ENCODE data around the gene SHISAL2A.

DNA sequence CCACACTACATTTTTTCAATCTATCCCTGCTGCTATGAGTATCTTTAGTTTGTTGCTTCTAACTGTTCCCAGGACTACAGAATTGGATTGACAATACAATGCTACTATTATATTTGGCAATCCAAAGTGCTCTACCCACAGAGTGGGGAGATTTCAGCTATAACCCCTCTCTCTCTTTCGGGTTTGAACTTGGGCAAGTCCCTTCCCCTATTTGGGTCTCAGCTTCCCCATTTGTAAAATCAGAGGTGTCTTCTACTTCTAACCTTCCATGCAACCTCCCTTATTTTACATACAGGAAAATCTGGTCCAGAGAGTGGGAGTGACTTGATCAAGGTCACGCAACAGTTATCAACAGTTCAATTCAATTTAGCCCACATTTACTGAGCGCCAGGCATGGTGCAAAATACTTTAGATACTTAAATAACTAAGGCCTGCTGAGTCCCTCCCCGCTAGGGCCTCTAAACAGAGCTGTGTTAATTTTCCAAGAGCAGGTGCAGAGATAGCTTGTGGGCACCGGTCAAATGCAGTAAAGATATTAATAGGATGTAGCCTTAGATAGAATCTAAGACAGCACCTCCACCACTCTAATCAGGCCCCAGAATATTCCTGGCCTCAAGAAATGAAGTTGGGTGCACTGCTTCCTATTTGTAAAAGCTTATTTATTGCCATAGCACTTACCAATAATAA, 40.2 kb upstream of the SHISAL2A start:
- TF ChIP-seq, protein P1, sequence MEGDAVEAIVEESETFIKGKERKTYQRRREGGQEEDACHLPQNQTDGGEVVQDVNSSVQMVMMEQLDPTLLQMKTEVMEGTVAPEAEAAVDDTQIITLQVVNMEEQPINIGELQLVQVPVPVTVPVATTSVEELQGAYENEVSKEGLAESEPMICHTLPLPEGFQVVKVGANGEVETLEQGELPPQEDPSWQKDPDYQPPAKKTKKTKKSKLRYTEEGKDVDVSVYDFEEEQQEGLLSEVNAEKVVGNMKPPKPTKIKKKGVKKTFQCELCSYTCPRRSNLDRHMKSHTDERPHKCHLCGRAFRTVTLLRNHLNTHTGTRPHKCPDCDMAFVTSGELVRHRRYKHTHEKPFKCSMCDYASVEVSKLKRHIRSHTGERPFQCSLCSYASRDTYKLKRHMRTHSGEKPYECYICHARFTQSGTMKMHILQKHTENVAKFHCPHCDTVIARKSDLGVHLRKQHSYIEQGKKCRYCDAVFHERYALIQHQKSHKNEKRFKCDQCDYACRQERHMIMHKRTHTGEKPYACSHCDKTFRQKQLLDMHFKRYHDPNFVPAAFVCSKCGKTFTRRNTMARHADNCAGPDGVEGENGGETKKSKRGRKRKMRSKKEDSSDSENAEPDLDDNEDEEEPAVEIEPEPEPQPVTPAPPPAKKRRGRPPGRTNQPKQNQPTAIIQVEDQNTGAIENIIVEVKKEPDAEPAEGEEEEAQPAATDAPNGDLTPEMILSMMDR (IDR thresholded peaks at IDR 0.05; ENCODE audit: low read depth, low read length, poor library complexity, severe bottlenecking) = no peak
- no peak for TF ChIP-seq EZH2phosphoT487 (IDR thresholded peaks at IDR 0.05; ENCODE audit: borderline replicate concordance, low read length)

All from DOHH2 (cell line).